GM12878 (cell line): ENCODE measurements around the gene DNAJC25. TPM values are rescaled to one million over a fixed set of nuclear protein-coding genes. Genes with fewer than 3 reads are reported as not detected.

Experiments
- ATF7 ChIP-seq: fragments of 450-650 bp; IDR thresholded peaks from 2 replicates; pipeline ENCODE4 v1.6.1; 2016; ENCODE audit warnings: low read depth, mild to moderate bottlenecking
- BCL11A ChIP-seq: IDR thresholded peaks from 2 replicates; pipeline ENCODE4 v1.6.1; 2011; ENCODE audit warnings: low read depth, low read length
- BHLHE40 ChIP-seq, 2 experiments: fragments of 450-650 bp in 1 of 2; IDR thresholded peaks; 2 replicates each; pipeline ENCODE4 v1.6.1; 2011 to 2017; ENCODE audit warnings: low read depth in 2 of 2, borderline replicate concordance in 1 of 2, improper control_type of control experiment in 1 of 2, low read length in 1 of 2, mild to moderate bottlenecking in 1 of 2
- CHD4 ChIP-seq: fragments of 200-600 bp; sonication (generic); IDR thresholded peaks from 2 replicates; pipeline ENCODE4 v1.6.1; 2016; ENCODE audit warnings: mild to moderate bottlenecking
- CREB1 ChIP-seq: IDR thresholded peaks from 2 replicates; pipeline ENCODE4 v1.6.1; 2012; ENCODE audit warnings: low read depth, mild to moderate bottlenecking, inconsistent platforms
- FOXK2 ChIP-seq: fragments of 450-650 bp; IDR thresholded peaks from 2 replicates; pipeline ENCODE4 v1.6.1; 2017; ENCODE audit warnings: mild to moderate bottlenecking, moderate library complexity
- GABPA ChIP-seq: IDR thresholded peaks from 2 replicates; pipeline ENCODE4 v1.6.1; 2014; ENCODE audit warnings: antibody characterized with exemption, low read depth, mild to moderate bottlenecking, inconsistent platforms
- JUNB ChIP-seq: IDR thresholded peaks from 2 replicates; pipeline ENCODE4 v1.6.1; 2016; ENCODE audit warnings: antibody characterized with exemption, mild to moderate bottlenecking
- JUND ChIP-seq: IDR thresholded peaks from 2 replicates; pipeline ENCODE4 v1.6.1; 2012; ENCODE audit warnings: low read depth, mild to moderate bottlenecking, low read length, improper control_type of control experiment, moderate library complexity
- KDM1A ChIP-seq: fragments of 200-600 bp; sonication (generic); IDR thresholded peaks from 2 replicates; pipeline ENCODE4 v1.6.1; 2016; ENCODE audit warnings: borderline replicate concordance
- KLF5 ChIP-seq: fragments of 450-650 bp; IDR thresholded peaks from 2 replicates; pipeline ENCODE4 v1.6.1; 2014; ENCODE audit warnings: mild to moderate bottlenecking; ENCODE audit not compliant: partially characterized antibody
- MYB ChIP-seq: fragments of 150-350 bp; IDR thresholded peaks from 2 replicates; pipeline ENCODE4 v1.6.1; 2014; ENCODE audit warnings: mild to moderate bottlenecking, low read depth, low read length, borderline replicate concordance
- POLR2AphosphoS5 ChIP-seq: IDR thresholded peaks from 2 replicates; pipeline ENCODE4 v1.6.1; 2011; ENCODE audit warnings: mild to moderate bottlenecking, low read length, inconsistent platforms
- RAD21 ChIP-seq: IDR thresholded peaks from 2 replicates; pipeline ENCODE4 v1.6.1; 2011; ENCODE audit warnings: mild to moderate bottlenecking, low read depth, low read length, moderate library complexity; ENCODE audit not compliant: insufficient read depth
- RB1 ChIP-seq: fragments of 450-650 bp; formaldehyde crosslinking; IDR thresholded peaks from 2 replicates; pipeline ENCODE4 v1.6.1; 2017; ENCODE audit warnings: mild to moderate bottlenecking, borderline replicate concordance
- RELA ChIP-seq: fragments of 450-650 bp; IDR thresholded peaks from 2 replicates; pipeline ENCODE4 v1.8.0; 2014; ENCODE audit warnings: borderline replicate concordance; ENCODE audit not compliant: partially characterized antibody
- SMC3 ChIP-seq: IDR thresholded peaks from 2 replicates; pipeline ENCODE4 v1.6.1; 2011; ENCODE audit warnings: low read length, improper control_type of control experiment, borderline replicate concordance
- SP1 ChIP-seq: IDR thresholded peaks from one replicate; pipeline ENCODE4 v1.6.1; 2011; ENCODE audit warnings: low read depth, low read length
- ZNF274 ChIP-seq: IDR thresholded peaks from one replicate; pipeline ENCODE4 v1.8.0; 2011; ENCODE audit not compliant: insufficient read length, insufficient read depth
- polyA plus RNA-seq, 11 experiments: library from polyadenylated mRNA; depleted of rRNA in 4 of 11; unstranded in 6 of 11; stranded (reverse) in 5 of 11; fragments of >200 nt; fragmentation: Nextera tagmentation in 4 of 11; fragmentation: Illumina TruSeq in 1 of 11; extraction: Ambion mirVana in 4 of 11; extraction: Trizol in 1 of 11; gene quantifications; 1 replicate in 1 of 11; 2 replicates in 10 of 11; pipeline versions ENCODE4 v1.2.1 to v1.2.3, GENCODE V29; 2011 to 2016; ENCODE audit warnings: inconsistent platforms in 2 of 11, missing spikeins in 2 of 11, low read depth in 1 of 11
- total RNA-seq, 4 experiments: library from RNA; depleted of rRNA in 3 of 4; stranded (reverse); fragments of >200 nt in 3 of 4; fragmentation: Illumina TruSeq in 1 of 4; extraction: Trizol in 1 of 4; gene quantifications; 2 replicates each; pipeline versions ENCODE4 v1.2.1 to v1.2.3, GENCODE V29; 2013 to 2021
- TF ChIP-seq, protein P1 (sequence below): fragments of 450-650 bp; IDR thresholded peaks from 2 replicates; pipeline ENCODE4 v1.6.1; 2016; ENCODE audit warnings: mild to moderate bottlenecking
- TF ChIP-seq, protein P2 (sequence below): fragments of 450-650 bp; IDR thresholded peaks from 2 replicates; pipeline ENCODE4 v1.6.1; 2017; ENCODE audit warnings: low read depth, mild to moderate bottlenecking, moderate library complexity
- TF ChIP-seq, protein P3 (sequence below): fragments of 450-650 bp; IDR thresholded peaks from 2 replicates; pipeline ENCODE4 v1.6.1; 2017; ENCODE audit warnings: mild to moderate bottlenecking, moderate library complexity
- TF ChIP-seq, protein P4 (sequence below): IDR thresholded peaks from 2 replicates; pipeline ENCODE4 v1.6.1; 2012; ENCODE audit warnings: low read length, inconsistent platforms

DNAJC25 gene
- total and polyA plus RNA-seq, 10 of the 15 experiments (the other 5 are each of a cell fraction or from before 2014, with no cell fraction given) = 2.4 to 6.4 (median 4.0) TPM

DNA sequence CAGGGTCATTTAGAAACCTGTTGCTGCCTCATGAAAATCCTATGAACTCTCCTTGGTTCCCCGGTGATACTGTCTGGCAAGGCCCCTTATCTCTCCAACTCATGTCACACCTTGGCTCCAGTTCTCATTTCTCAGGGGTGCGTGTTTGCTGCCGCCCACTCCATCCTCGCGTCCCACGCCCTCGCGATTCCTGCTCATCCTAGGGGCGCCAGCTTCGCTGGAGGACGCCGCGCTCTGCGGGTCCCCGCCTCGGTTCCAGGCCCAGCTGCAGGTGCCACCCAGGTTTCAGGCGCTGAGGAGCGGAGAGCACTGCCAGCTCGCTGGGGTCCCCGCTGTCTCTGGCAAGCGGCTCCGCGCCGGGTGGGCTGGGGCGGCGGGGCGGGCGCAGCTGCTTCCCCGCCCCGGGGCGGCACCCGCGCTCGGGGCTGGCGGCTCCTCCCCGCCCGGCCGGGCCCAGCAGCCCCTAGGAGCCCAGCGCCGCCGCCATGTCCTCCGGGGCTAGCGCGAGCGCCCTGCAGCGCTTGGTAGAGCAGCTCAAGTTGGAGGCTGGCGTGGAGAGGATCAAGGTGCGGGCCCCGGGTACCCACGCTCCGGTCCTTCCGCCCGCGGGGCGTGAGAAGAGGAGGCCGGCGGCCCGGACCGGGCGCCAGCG, 30.1 kb downstream of the DNAJC25 start, which contains the start of gene GNG10 (continued):
- TF ChIP-seq RELA = no peak
- TF ChIP-seq MYB = no peak
- peak; percentile 79; the same call in 1 of the 2 replicates for TF ChIP-seq RB1
- no peak for TF ChIP-seq ATF7
- TF ChIP-seq, protein P1, sequence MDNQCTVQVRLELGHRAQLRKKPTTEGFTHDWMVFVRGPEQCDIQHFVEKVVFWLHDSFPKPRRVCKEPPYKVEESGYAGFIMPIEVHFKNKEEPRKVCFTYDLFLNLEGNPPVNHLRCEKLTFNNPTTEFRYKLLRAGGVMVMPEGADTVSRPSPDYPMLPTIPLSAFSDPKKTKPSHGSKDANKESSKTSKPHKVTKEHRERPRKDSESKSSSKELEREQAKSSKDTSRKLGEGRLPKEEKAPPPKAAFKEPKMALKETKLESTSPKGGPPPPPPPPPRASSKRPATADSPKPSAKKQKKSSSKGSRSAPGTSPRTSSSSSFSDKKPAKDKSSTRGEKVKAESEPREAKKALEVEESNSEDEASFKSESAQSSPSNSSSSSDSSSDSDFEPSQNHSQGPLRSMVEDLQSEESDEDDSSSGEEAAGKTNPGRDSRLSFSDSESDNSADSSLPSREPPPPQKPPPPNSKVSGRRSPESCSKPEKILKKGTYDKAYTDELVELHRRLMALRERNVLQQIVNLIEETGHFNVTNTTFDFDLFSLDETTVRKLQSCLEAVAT = no peak
- TF ChIP-seq JUNB = no peak
- no peak for TF ChIP-seq SP1
- TF ChIP-seq, protein P2, sequence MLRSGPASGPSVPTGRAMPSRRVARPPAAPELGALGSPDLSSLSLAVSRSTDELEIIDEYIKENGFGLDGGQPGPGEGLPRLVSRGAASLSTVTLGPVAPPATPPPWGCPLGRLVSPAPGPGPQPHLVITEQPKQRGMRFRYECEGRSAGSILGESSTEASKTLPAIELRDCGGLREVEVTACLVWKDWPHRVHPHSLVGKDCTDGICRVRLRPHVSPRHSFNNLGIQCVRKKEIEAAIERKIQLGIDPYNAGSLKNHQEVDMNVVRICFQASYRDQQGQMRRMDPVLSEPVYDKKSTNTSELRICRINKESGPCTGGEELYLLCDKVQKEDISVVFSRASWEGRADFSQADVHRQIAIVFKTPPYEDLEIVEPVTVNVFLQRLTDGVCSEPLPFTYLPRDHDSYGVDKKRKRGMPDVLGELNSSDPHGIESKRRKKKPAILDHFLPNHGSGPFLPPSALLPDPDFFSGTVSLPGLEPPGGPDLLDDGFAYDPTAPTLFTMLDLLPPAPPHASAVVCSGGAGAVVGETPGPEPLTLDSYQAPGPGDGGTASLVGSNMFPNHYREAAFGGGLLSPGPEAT = no peak
- TF ChIP-seq, protein P3, sequence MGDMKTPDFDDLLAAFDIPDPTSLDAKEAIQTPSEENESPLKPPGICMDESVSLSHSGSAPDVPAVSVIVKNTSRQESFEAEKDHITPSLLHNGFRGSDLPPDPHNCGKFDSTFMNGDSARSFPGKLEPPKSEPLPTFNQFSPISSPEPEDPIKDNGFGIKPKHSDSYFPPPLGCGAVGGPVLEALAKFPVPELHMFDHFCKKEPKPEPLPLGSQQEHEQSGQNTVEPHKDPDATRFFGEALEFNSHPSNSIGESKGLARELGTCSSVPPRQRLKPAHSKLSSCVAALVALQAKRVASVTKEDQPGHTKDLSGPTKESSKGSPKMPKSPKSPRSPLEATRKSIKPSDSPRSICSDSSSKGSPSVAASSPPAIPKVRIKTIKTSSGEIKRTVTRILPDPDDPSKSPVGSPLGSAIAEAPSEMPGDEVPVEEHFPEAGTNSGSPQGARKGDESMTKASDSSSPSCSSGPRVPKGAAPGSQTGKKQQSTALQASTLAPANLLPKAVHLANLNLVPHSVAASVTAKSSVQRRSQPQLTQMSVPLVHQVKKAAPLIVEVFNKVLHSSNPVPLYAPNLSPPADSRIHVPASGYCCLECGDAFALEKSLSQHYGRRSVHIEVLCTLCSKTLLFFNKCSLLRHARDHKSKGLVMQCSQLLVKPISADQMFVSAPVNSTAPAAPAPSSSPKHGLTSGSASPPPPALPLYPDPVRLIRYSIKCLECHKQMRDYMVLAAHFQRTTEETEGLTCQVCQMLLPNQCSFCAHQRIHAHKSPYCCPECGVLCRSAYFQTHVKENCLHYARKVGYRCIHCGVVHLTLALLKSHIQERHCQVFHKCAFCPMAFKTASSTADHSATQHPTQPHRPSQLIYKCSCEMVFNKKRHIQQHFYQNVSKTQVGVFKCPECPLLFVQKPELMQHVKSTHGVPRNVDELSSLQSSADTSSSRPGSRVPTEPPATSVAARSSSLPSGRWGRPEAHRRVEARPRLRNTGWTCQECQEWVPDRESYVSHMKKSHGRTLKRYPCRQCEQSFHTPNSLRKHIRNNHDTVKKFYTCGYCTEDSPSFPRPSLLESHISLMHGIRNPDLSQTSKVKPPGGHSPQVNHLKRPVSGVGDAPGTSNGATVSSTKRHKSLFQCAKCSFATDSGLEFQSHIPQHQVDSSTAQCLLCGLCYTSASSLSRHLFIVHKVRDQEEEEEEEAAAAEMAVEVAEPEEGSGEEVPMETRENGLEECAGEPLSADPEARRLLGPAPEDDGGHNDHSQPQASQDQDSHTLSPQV = no peak
- no peak for TF ChIP-seq ZNF274
- TF ChIP-seq CREB1 = no peak
- no peak for TF ChIP-seq FOXK2
- TF ChIP-seq, protein P4, sequence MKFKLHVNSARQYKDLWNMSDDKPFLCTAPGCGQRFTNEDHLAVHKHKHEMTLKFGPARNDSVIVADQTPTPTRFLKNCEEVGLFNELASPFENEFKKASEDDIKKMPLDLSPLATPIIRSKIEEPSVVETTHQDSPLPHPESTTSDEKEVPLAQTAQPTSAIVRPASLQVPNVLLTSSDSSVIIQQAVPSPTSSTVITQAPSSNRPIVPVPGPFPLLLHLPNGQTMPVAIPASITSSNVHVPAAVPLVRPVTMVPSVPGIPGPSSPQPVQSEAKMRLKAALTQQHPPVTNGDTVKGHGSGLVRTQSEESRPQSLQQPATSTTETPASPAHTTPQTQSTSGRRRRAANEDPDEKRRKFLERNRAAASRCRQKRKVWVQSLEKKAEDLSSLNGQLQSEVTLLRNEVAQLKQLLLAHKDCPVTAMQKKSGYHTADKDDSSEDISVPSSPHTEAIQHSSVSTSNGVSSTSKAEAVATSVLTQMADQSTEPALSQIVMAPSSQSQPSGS = no peak
- TF ChIP-seq JUND = no peak
- no peak for TF ChIP-seq RAD21
- no peak for TF ChIP-seq GABPA
- TF ChIP-seq KLF5 = no peak
- peak; percentile 31; the same call in 1 of the 2 replicates for TF ChIP-seq POLR2AphosphoS5
- TF ChIP-seq BCL11A = no peak
- TF ChIP-seq SMC3 = no peak
- no peak for TF ChIP-seq CHD4
- no peak for TF ChIP-seq KDM1A
- peak in 1 of 2 experiments; percentile 29; a peak in 1 of 4 replicates for TF ChIP-seq BHLHE40 (IDR thresholded peaks at IDR 0.05; ENCODE audit: borderline replicate concordance in 1 of 2, low read depth in 2 of 2, low read length in 1 of 2)
